Esophagus (tissue), 2 donors: ENCODE data around the gene VPS26B. TPM values are rescaled to one million over a fixed set of nuclear protein-coding genes. Genes with fewer than 3 reads are reported as not detected.
A peak's percentile ranks its signal among the peaks of the same experiment; 100 is the strongest.

ENCODE experiments used
- H3K27ac ChIP-seq, 2 donors: one replicate each; pipeline ENCODE4 v1.5.1; 2013; ENCODE audit warnings: low read depth in 2 of 2, mild to moderate bottlenecking in 2 of 2, inconsistent platforms in 1 of 2, low read length in 1 of 2, moderate library complexity in 1 of 2
- H3K27me3 ChIP-seq, 2 donors: one replicate each; pipeline ENCODE4 v1.6.1; 2013; ENCODE audit warnings: low read length in 2 of 2, control low read depth in 1 of 2, mild to moderate bottlenecking in 1 of 2; ENCODE audit not compliant: insufficient read depth in 2 of 2, control insufficient read depth in 1 of 2
- H3K36me3 ChIP-seq, 2 donors: one replicate each; pipeline ENCODE4 v1.6.1; 2013; ENCODE audit warnings: low read length in 1 of 2; ENCODE audit not compliant: control insufficient read depth in 2 of 2, insufficient read depth in 2 of 2
- H3K4me1 ChIP-seq, 2 donors: one replicate each; pipeline ENCODE4 v1.6.1; 2013; ENCODE audit warnings: low read length in 1 of 2; ENCODE audit not compliant: control insufficient read depth in 2 of 2, insufficient read depth in 2 of 2
- H3K4me3 ChIP-seq, 2 donors: one replicate each; pipeline ENCODE4 v1.5.1; 2013; ENCODE audit warnings: low read length in 2 of 2, mild to moderate bottlenecking in 2 of 2, low read depth in 1 of 2, moderate library complexity in 1 of 2
- H3K9me3 ChIP-seq, 2 donors: one replicate each; pipeline ENCODE4 v1.6.1; 2013; ENCODE audit warnings: mild to moderate bottlenecking in 2 of 2, low read depth in 1 of 2, low read length in 1 of 2, moderate library complexity in 1 of 2; ENCODE audit not compliant: control insufficient read depth in 2 of 2, insufficient read depth in 1 of 2
- WGBS, 2 donors: extraction: QIAGEN DNeasy Blood & Tissue Kit; methylation state at CpG; one replicate each; pipeline ENCODE4 v1.1.7; 2013; 5-methylcytosine and 5-hydroxymethylcytosine counted together
- polyA plus RNA-seq, 2 donors: library from polyadenylated mRNA; stranded (reverse); fragments of 200-250 nt; gene quantifications; one replicate each; pipeline ENCODE4 v1.2.3, GENCODE V29; 2013
- donor health status: healthy with polysubstance abuse.
- donor health status: Bipolar disorder and iron deficiency.

The VPS26B gene
- polyA plus RNA-seq, 2 donors: 13.0 to 17.7 TPM

DNA sequence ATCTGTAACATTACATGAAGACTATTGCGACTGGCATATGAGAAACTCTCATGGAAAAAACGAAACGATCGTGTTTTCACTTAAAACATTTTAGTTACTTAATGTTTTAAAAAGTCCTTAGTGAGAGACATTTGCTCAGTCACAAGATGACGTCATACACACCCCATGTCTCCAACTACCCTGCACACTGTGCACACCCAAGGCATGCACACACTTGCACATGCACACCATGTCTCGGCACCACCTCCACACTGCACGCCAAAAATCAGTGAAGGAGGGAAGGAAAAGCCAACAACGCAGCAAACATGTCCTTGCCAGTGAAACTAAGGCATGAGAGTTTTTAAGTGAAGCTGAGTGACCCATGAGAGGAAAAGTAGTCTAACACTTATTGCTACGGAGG lies 18.7 kb upstream of the VPS26B start:
- H3K36me3 ChIP-seq: peaks cover 0 to 6% of the 10 kb centered on the region in 2 donors
- peaks cover 0 to 2% of the 10 kb centered on the region in 2 donors for H3K4me1 ChIP-seq
- H3K4me3 ChIP-seq: no peak overlapping the region
- no peaks in the 10 kb centered on the region for H3K27me3 ChIP-seq
- 80 to 83% methylated on average over 9 of the region's 9 CpGs for WGBS, 2 donors
- H3K9me3 ChIP-seq: no peaks in the 10 kb centered on the region
- no peak overlapping the region for H3K27ac ChIP-seq

DNA sequence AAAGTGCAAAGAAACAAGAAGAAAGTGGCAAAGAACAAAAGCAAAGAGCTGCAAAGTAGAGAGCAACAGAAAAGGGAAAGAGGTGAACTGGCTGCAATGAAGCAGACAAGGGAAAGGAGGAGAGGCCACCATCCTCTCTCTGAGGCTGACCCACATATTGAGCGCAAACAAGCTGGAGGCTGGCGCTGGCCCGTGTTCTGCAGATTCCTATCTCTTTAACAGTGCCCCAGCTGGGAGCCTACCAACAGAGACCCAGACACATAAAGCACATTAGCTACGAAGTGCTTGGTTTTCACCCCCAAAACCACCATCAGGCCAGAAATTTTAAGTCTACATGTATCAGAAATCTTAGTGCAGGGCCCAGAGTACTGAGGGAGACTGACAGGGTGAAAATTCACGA lies 18.3 kb upstream of the VPS26B start:
- H3K27me3 ChIP-seq: no peaks in the 10 kb centered on the region
- 90 to 91% methylated on average over 5 of the region's 5 CpGs for WGBS, 2 donors
- peaks cover 0 to 6% of the 10 kb centered on the region in 2 donors for H3K36me3 ChIP-seq
- no peak overlapping the region for H3K27ac ChIP-seq
- no peak overlapping the region for H3K4me3 ChIP-seq
- peaks cover 0 to 2% of the 10 kb centered on the region in 2 donors for H3K4me1 ChIP-seq
- no peaks in the 10 kb centered on the region for H3K9me3 ChIP-seq

DNA sequence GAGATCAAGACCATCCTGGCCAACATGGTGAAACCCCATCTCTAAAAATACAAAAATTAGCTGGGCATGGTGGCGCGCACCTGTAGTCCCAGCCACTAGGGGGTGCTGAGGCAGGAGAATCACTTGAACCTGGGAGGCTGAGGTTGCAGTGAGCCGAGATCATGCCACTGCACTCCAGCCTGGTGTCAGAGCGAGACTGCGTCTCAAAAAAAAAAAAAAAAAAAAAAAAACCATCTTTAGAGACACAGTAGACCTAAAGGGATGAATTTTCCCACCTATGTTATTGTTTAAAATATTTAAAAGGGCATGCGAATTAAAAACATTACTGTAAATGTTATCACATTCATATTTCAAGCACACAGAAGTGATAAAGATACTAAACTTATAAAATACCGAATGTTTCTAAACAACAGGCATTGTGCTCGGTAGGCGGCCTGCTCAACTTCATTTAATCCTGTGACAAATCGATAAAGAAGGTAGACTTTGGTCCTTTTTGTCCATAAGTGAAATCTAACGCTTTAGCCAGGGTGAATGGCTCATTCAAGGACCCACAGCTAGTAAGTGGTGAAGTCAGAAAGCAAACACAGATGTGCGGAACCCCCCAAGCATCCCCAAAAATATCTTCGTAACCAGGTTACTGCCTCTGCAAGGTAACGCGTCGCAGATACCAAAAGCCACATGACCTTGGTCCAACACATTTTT lies 16.8 kb upstream of the VPS26B start:
- Histone ChIP-seq H3K9me3 (no peaks in the 10 kb centered on the region), H3K27ac (no peak overlapping the region), H3K36me3 (peaks cover 0 to 3% of the 10 kb centered on the region in 2 donors), H3K27me3 (no peaks in the 10 kb centered on the region), H3K4me3 (no peak overlapping the region), H3K4me1 (peaks cover 0 to 2% of the 10 kb centered on the region in 2 donors)
- WGBS, 2 donors: 86 to 91% methylated on average over 16 of the region's 16 CpGs

DNA sequence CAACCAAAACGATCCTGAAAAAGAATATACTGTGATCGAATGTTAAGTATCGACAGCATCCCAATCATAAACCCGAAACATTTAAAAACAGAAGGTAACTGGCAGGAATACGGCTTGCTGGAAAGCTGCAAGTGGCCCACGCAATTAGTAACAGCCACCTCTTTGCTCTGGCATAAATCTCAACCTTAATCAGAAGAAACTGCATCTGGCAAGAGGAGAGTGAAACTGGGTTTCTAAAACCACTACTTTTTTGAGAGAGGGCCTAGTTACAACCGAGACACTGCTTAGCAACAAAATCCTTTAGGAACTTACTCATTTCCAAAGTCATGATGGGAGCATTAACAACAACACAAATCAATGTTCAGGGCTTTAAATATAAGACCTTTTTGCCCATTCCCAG lies 8.6 kb upstream of the VPS26B start:
- Histone ChIP-seq H3K27ac (no peak overlapping the region), H3K27me3 (no peaks in the 10 kb centered on the region)
- WGBS, 2 donors: 89 to 90% methylated on average over 7 of the region's 7 CpGs

DNA sequence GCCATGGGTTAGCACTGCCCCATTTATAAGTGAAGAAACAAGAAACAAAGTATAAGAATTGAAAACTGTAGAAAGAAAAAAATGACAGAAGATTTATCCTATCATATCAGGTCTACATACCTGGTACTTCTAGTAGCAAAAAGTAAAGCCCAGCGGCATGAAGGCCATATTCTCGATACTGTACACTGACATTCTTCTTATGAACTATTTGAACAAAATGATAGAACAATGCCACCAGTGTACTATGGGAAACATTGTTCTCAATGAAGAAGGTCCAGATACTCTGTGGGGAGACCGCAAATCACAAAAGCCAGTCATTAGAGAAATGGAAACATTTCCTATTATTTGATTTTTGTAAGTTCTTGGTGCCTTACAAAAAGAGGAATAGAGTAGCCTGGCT lies 7.7 kb upstream of the VPS26B start:
- no peaks in the 10 kb centered on the region for H3K27me3 ChIP-seq
- no peak overlapping the region for H3K4me3 ChIP-seq
- H3K36me3 ChIP-seq: peaks cover 0 to 4% of the 10 kb centered on the region in 2 donors
- no peaks in the 10 kb centered on the region for H3K9me3 ChIP-seq
- 96 to 98% methylated on average over 3 of the region's 3 CpGs for WGBS, 2 donors
- H3K27ac ChIP-seq: no peak overlapping the region
- no peaks in the 10 kb centered on the region for H3K4me1 ChIP-seq

More for the DNA sequence above, 8.6 kb upstream of the VPS26B start:
- no peak overlapping the region for H3K4me3 ChIP-seq
- no peaks in the 10 kb centered on the region for H3K9me3 ChIP-seq
- H3K36me3 ChIP-seq: peaks cover 0 to 4% of the 10 kb centered on the region in 2 donors
- H3K4me1 ChIP-seq: no peaks in the 10 kb centered on the region

DNA sequence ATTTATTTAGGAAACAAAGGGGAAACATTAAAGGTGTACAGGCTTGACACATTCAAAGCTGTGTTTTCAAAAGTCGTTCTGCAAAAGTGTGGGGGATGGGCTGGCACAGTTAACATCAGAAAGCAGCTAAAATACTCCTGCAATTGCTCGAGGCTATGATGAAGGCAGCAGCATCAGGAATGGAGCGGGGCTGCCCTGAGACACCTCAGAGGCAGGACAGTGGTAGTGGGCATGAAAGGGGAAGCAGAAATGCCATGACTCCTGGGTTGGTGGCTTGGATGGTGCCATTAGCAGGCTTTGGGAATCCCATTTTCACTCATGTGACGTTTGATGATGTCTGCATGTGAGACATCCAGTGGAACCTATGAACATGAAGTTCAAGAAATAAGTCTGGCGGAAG lies 1.4 kb upstream of the VPS26B start:
- H3K9me3 ChIP-seq: no peaks in the 10 kb centered on the region
- no peaks in the 10 kb centered on the region for H3K27me3 ChIP-seq
- H3K27ac ChIP-seq: no peak overlapping the region
- peak overlapping the region; percentile 92 to 93 for H3K4me3 ChIP-seq
- 8% methylated on average over 5 of the region's 5 CpGs for WGBS, 2 donors
- peaks cover 0 to 4% of the 10 kb centered on the region in 2 donors for H3K4me1 ChIP-seq
- peaks cover 0 to 4% of the 10 kb centered on the region in 2 donors for H3K36me3 ChIP-seq

DNA sequence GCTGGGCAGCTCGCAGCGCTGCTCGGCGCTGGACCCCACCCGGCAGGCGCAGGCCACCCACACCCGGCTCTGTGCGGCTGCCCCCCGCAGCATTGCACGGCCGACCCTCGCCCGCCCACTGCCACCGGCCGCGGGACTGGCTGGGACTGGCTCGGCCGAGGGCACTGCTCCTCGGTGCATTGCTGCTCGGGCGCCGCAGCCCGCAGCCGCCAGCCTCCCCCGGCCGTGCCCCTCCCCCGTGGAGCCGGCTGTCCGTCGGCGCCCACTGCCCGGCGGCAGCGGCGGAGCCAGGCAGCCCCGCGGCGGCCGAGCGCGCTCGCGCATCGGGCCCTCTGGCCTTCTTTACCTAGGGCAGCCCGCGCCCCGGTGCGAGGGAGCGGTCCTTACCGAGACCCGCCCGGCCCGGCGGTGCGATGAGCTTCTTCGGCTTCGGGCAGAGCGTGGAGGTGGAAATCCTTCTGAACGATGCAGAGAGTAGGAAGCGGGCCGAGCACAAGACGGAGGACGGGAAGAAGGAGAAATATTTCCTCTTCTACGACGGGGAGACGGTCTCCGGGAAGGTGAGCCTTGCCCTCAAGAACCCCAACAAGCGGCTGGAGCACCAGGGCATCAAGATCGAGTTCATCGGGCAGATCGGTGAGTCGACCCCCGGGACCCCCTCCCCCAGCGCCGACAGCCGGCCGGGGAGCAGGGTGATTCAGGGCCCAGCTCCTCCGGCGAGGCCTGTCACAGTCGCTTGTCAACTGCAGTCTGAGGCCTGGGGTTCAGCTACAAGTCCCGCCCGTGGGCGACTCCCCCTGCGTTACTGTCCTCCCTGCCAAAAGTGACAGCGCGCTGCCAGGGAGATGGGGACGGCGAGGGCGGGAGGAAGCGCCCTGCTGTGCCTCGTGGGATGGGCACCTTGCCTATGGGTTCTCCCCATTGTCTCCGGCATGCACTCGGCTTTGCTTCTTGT lies 516 bp downstream of the VPS26B start:
- WGBS, 2 donors: 1% methylated on average over 68 to 93 of the region's 93 CpGs
- Histone ChIP-seq H3K4me1 (peaks cover 0 to 4% of the 10 kb centered on the region in 2 donors), H3K4me3 (peak overlapping the region; percentile 92 to 93), H3K27ac (peak overlapping the region; percentile 78 to 95), H3K27me3 (no peaks in the 10 kb centered on the region), H3K36me3 (no peaks in the 10 kb centered on the region), H3K9me3 (no peaks in the 10 kb centered on the region)

DNA sequence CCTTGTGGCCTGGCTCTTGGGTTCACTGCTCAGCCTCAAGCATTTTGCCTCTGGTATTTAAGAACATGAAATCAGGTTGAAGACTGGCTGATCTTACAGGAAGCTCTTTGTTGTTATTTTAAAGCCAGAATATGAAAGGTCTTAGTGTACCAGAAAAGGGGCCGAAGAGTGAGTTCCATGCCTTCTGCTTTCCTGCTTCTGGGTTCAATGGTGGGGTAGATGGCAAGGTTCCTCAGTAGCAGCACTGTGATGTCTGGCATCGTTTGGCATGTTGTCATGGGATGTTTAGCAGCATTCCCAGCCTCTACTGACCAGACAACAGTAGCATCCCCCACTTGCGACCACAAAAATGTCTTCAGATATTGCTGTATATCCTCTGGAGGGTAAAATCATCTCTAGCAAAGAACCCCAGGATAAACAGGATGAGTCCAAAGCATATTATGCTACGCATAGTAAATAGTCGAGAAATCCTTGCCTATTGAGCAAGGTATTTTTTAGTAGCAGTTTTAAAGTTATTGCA lies 2.4 kb downstream of the VPS26B start:
- no peaks in the 10 kb centered on the region for H3K27me3 ChIP-seq
- no peak overlapping the region for H3K27ac ChIP-seq
- WGBS, 2 donors: 78 to 90% methylated on average over 5 of the region's 5 CpGs
- peaks cover 0 to 2% of the 10 kb centered on the region in 2 donors for H3K36me3 ChIP-seq
- no peaks in the 10 kb centered on the region for H3K9me3 ChIP-seq
- H3K4me3 ChIP-seq: no peak overlapping the region
- H3K4me1 ChIP-seq: peaks cover 2 to 7% of the 10 kb centered on the region in 2 donors

DNA sequence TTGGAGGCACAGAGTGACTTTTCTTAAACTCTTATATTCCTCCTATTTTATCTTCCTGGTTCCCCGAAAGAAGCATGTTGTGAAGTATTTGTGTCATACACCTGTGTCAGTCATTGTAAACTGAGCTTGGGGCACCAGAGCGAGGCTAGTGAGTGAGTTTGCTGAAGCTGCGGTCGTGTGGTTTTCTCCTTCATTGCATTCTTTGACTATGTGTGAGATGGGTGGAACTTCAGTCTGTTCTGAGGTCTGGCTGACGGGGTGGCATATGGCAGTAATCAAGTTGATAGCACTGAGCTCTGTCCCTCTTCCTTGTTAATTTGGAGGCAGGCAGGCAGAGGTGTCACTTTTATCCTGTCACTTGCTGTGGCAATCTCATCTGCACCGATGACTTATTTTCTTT lies 4.2 kb downstream of the VPS26B start:
- H3K27ac ChIP-seq: no peak overlapping the region
- no peaks in the 10 kb centered on the region for H3K9me3 ChIP-seq
- WGBS, 2 donors: 83 to 86% methylated on average over 6 of the region's 6 CpGs
- H3K27me3 ChIP-seq: no peaks in the 10 kb centered on the region
- no peak overlapping the region for H3K4me3 ChIP-seq
- peaks cover 2 to 4% of the 10 kb centered on the region in 2 donors for H3K4me1 ChIP-seq
- peaks cover 0 to 4% of the 10 kb centered on the region in 2 donors for H3K36me3 ChIP-seq
